Lung microvascular endothelial cell (primary cell): ENCODE results near the gene BEND3. TPM values are rescaled to one million over a fixed set of nuclear protein-coding genes. Genes with fewer than 3 reads are reported as not detected.

Experiments used
- DNase-seq, 2 donors: peaks; one replicate each; pipeline versions ENCODE4 v3.0.0 to v3.0.0-alpha.2; 2010; ENCODE audit warnings: low read depth in 2 of 2
- total RNA-seq: library from RNA; depleted of rRNA; stranded (reverse); fragments of >200 nt; gene quantifications from 2 replicates; pipeline ENCODE4 v1.2.1, GENCODE V29; 2014

The BEND3 gene
- total RNA-seq, 1 donor from 2014 or later, result 2.6 TPM

- DNase-seq, result no peak
These were observed 32.1 kb downstream of the BEND3 start for GRCh38 chr6:107083047-107083768.

- peak in 1 of 2 donors; percentile 61 for DNase-seq
These were observed 33.3 kb downstream of the BEND3 start for GRCh38 chr6:107082045-107082444.

GRCh38 chr6:107080036-107080435, 35.3 kb downstream of the BEND3 start:
- DNase-seq, result peak in 1 of 2 donors; percentile 23

DNA sequence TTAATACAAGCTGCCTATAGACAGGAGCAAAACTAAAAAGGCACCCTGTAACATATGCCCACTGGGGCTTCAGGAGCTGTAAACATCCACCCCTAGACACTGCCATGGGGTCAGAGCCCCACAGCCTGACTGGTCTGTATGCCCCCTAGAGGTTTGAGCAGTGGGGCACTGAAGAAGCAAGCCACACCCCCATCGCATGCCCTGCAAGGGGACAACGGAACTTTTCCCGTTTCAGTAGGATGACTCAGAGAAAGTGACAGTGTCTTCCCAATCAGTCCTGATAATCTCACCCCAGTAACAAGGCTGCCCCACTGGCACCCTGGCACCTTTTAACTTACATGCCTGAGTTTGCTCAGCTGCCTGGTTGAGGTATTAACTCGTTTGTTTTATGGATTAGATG, 35.9 kb downstream of the BEND3 start:
- DNase-seq, result no peak

- no peak for DNase-seq
These were observed 37.6 kb downstream of the BEND3 start for GRCh38 chr6:107077710-107078109.

DNA sequence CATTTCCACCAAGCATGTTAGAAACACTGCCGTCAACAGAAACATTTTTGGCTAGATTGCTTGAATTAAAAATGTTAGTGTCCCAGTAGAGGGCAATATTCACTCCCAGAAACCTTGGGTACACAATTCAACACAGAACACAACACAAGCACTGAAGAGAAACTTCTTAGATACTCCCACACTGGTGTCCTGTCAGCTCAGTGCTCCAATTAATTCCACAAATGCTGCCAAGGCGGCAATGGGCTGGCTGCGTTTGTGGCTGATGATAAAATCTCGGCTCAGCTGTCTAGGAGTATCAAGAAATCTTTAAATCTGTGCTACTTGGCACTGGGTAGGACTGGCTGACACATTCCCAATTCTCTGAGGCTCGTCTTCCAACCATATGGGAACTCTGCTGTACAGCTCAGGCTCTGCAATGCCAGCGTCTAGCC, 39.3 kb downstream of the BEND3 start:
- DNase-seq, result peak in 1 of 2 donors; percentile 29

DNA sequence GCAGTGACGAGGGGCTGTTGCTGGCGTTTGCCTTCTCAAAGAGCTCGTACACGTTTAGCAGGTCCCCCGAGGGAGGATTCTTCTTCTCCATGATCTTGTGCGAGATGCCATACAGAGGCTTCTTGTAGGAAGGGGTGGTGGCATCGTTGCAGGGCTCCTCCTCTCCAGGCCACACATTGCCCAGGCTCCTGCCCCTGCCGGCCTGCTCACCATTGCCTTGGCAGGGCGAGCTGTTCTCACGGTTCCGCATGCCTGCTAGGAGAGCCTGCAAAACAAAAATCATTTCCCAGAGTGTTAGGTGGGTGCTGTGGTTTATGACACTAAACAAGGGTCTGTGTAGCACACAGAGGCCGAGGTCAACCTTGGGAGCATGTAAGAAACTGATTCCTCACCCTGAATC, 44.6 kb downstream of the BEND3 start:
- DNase-seq, result no peak

- no peak for DNase-seq
These were observed 45.4 kb downstream of the BEND3 start for GRCh38 chr6:107069631-107070548.

DNA sequence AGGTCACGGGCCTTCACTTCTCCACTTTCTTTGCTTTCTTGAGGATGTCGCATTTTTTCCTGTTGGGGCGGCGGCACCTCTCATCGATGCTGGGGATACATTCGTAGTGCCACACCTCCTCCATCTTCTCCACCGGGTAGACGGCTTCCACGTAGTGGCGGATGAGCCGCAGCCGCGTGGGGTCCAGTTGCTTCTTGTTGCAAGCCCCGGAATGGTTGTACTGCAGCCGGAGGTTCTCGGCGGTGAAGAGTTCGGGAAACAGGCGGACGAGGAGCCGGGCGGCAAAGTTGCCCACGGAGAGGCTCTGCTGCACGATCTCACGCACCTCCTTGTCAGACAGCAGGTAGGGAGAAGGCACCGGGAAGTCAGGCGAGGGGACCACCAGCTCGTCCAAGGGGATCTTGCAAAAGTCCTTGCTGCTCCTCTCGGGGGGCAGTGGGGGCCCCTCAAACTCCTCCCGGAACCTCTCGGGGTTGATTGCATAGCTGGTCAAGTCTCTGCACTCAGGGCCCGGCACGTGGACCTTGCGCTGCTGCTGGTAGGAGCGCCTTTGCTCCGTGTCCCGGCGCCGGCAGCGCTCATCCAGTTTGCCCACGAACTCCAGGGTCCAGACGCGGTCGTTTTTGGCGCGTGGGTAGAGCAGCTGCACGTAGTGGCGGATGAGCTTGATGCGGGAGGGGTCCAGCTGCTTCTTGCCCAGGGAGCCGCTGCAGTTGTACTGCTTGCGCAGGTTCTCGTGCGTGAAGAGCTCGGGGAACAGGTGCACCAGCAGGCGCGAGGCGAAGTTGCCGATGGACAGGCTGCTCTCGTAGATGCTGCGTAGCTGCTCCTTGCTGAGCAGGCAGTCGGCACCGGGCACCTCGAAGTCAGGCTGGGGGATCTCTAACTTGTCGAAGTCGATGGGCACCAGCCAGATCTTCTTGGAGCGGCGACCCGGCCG, 46.4 kb downstream of the BEND3 start:
- no peak for DNase-seq

DNA sequence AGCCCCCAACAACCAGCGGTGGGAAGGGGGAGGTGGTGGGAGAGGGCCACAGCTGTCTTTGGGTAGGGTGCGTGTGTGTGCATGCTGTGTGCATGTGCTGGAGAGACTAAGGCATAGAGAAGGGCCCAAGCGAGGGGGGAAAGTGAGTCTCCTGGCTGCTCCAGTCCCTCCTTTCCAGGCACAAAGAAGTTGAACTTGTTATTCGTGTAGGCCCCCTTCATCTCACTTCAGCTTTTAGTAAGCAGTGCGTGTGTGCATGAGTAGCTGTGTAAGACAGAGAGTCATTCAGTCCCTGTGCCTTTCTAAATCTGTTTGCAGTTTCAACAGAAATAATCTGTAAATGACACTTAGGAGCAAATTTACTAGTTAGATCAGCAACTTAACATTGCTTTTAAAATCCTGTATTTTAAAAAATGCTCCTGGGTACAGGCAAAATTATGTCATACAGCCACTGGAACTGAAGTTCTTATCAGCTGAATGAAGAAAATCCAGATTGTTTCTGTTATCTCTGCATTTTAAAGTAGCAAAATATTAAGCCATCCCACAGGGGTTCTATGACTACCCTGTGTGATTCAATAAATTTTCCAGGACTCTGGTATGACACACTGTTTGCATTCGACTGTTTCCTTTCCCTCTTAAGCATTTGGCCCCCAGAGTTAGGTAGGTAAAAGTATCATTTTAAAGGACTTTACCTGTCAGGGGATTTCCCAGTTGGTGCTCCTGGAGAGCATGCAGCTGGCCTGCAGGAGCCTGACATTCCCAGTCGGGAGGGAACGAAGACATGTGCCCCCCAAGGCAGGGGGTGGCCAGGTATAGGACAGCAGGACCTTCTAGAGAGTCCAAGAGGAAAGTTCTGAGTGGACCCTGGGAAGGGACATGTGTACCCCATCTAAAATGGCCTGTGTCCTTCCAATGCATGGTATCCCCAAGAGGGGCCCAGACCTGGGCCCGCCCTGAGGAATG, 48.3 kb downstream of the BEND3 start:
- DNase-seq, result no peak

- peak; percentile 63 to 75 for DNase-seq
These were observed 50.7 kb downstream of the BEND3 start for GRCh38 chr6:107064579-107065065.

DNA sequence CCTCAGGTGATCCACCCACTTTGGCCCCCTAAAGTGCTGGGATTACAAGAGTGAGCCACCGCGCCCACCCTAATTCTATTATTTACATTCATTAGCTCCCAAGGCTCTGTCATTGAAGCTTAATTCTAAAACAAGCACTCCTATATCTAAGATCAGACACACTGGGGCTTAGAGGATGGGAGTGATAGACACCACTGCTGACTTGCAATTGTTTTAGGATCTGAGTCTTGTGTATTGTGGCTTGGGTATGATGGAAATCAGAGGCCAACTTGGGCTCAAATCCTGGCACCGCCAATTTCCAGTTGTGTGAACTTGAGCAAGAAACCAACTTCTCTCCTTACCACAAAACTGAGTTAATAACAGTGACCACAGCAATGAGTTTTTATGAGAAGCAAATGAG, 52.6 kb downstream of the BEND3 start:
- no peak for DNase-seq

DNA sequence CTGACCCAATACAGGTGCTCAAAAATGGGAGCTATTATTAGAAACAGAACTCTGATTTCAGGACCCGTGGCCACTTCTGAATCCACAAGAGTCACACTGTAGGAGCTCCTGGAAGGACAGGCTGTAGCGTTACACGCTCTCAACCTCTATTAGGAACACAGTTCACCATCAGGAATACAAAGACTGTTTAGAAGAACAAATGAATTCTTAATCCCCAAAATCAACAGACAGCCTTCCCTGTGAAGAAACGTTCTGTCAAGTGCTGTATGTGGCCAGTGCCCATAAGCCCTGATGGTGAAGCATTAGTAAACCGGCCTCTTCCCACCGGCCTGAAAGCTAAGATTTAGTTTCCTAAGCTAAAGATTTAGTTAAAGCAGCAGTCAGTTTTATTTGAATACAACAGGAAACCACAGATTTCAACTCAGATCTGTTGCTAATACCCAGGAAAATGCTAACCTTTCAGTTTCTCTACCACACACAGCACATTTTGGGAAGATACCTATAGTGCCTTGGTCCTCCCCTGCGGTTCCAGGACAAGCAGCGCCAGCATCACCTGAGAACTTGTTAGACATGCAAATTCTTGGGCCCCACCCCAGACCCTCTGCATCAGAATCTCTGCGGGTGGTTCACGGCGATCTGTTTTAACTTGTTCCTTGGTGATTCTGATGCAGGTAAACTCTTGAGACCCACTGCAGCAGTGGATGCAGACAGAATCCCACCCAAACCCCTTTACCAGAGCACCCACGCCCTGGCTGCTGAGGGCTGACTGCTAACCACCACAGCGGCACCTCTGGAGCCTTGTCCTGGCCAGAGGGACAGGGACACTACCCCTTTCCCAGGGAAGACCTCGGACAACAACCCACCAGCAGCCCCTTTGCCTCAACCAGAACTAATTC, 53.9 kb downstream of the BEND3 start:
- DNase-seq, result no peak

DNA sequence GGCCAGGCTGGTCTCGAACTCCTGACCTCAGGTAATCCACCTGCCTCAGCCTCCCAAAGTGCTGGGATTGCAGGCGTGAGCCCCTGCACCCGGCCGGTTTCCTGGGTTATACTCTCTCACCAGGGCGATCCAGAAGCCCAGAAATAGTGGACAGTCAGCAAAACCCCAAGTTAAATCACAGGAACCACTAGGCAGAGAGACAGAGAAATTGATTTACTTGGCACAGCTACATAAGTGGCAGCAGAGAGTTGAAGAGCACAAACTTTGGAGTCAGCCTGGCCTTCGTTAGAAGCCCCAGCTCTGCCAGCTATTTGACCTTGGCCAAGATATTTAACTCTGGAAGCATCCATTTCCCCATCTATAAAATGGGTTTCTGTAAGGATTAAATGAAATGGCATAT, 54.6 kb downstream of the BEND3 start:
- no peak for DNase-seq

- DNase-seq, result no peak
These were observed 55.7 kb downstream of the BEND3 start for GRCh38 chr6:107059606-107060005.

GRCh38 chr6:107057679-107058078, 57.6 kb downstream of the BEND3 start:
- DNase-seq, result no peak

GRCh38 chr6:107056796-107057195, 58.5 kb downstream of the BEND3 start:
- no peak for DNase-seq

GRCh38 chr6:107047807-107048206, 67.5 kb downstream of the BEND3 start:
- DNase-seq, result no peak
